ENCODE data around the gene SLC24A3.

SLC24A3 gene

GRCh38 chr20:19330731-19331130, 118.3 kb downstream of the SLC24A3 start:
- Histone ChIP-seq H3K9me3 (ENCODE audit: insufficient read depth, low read length) (no peaks in the 10 kb centered on the region), H3K4me2 (ENCODE audit: low read length) (no peak overlapping the region), H3K27me3 (ENCODE audit: low read depth, low read length) (peaks cover 56% of the 10 kb centered on the region), H3K9ac (ENCODE audit: low read length) (no peak overlapping the region), H3K4me1 (ENCODE audit: low read length) (no peaks in the 10 kb centered on the region), H3K79me2 (ENCODE audit: low read length) (no peaks in the 10 kb centered on the region), H2AFZ (ENCODE audit: low read depth, low read length) (no peak overlapping the region), H3K27ac (ENCODE audit: low read length) (no peak overlapping the region), H3K4me3 (ENCODE audit: low read length) (no peak overlapping the region), H4K20me1 (ENCODE audit: insufficient read depth, low read length) (no peaks in the 10 kb centered on the region), H3K36me3 (replicated peaks; ENCODE audit: low read depth, low read length) (no peaks in the 10 kb centered on the region)
- TF ChIP-seq EZH2phosphoT487 (IDR thresholded peaks at IDR 0.05; ENCODE audit: low read depth), result no peak
- TF ChIP-seq, protein P1, sequence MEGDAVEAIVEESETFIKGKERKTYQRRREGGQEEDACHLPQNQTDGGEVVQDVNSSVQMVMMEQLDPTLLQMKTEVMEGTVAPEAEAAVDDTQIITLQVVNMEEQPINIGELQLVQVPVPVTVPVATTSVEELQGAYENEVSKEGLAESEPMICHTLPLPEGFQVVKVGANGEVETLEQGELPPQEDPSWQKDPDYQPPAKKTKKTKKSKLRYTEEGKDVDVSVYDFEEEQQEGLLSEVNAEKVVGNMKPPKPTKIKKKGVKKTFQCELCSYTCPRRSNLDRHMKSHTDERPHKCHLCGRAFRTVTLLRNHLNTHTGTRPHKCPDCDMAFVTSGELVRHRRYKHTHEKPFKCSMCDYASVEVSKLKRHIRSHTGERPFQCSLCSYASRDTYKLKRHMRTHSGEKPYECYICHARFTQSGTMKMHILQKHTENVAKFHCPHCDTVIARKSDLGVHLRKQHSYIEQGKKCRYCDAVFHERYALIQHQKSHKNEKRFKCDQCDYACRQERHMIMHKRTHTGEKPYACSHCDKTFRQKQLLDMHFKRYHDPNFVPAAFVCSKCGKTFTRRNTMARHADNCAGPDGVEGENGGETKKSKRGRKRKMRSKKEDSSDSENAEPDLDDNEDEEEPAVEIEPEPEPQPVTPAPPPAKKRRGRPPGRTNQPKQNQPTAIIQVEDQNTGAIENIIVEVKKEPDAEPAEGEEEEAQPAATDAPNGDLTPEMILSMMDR (IDR thresholded peaks at IDR 0.05; ENCODE audit: low read depth, low read length), result no peak

DNA sequence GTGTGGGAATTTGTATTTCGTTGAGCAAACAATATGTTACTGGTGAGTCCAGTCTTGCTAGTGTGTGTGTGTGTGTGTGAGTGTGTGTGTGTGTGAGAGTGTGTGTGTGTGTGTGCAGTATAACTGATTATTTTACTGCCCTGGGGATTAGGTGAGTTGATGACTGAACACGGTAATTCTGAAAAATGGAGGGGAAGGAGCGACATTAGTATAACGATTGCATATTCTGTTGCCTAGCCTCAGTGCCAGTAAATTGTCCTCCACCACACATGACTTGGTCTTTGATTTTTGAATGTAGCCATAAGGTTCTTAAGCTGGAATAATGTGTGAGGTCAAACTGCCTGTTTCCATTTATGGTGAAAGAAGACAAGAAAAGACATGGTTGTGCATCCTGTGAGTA, 121.1 kb downstream of the SLC24A3 start:
- Histone ChIP-seq H3K36me3 (replicated peaks; ENCODE audit: low read depth, low read length) (no peaks in the 10 kb centered on the region), H3K27me3 (ENCODE audit: low read depth, low read length) (peaks cover 54% of the 10 kb centered on the region), H3K9ac (ENCODE audit: low read length) (no peak overlapping the region), H3K27ac (ENCODE audit: low read length) (no peak overlapping the region), H3K4me2 (ENCODE audit: low read length) (no peak overlapping the region), H3K4me3 (ENCODE audit: low read length) (no peak overlapping the region), H2AFZ (ENCODE audit: low read depth, low read length) (no peak overlapping the region), H3K79me2 (ENCODE audit: low read length) (no peaks in the 10 kb centered on the region), H3K9me3 (ENCODE audit: insufficient read depth, low read length) (no peaks in the 10 kb centered on the region), H3K4me1 (ENCODE audit: low read length) (no peaks in the 10 kb centered on the region), H4K20me1 (ENCODE audit: insufficient read depth, low read length) (no peaks in the 10 kb centered on the region)
- TF ChIP-seq, protein P1 (IDR thresholded peaks at IDR 0.05; ENCODE audit: low read depth, low read length), result no peak
- no peak for TF ChIP-seq EZH2phosphoT487 (IDR thresholded peaks at IDR 0.05; ENCODE audit: low read depth)

- Histone ChIP-seq H3K9me3 (ENCODE audit: insufficient read depth, low read length) (no peaks in the 10 kb centered on the region), H4K20me1 (ENCODE audit: insufficient read depth, low read length) (no peaks in the 10 kb centered on the region), H3K4me3 (ENCODE audit: low read length) (no peak overlapping the region), H3K4me2 (ENCODE audit: low read length) (no peak overlapping the region), H3K27me3 (ENCODE audit: low read depth, low read length) (peaks cover 63% of the 10 kb centered on the region), H3K36me3 (replicated peaks; ENCODE audit: low read depth, low read length) (no peaks in the 10 kb centered on the region), H2AFZ (ENCODE audit: low read depth, low read length) (no peak overlapping the region), H3K9ac (ENCODE audit: low read length) (no peak overlapping the region), H3K27ac (ENCODE audit: low read length) (no peak overlapping the region), H3K4me1 (ENCODE audit: low read length) (no peaks in the 10 kb centered on the region), H3K79me2 (ENCODE audit: low read length) (no peaks in the 10 kb centered on the region)
- no peak for TF ChIP-seq EZH2phosphoT487 (IDR thresholded peaks at IDR 0.05; ENCODE audit: low read depth)
- TF ChIP-seq, protein P1 (IDR thresholded peaks at IDR 0.05; ENCODE audit: low read depth, low read length), result no peak
Observed at GRCh38 chr20:19335341-19335740, 122.9 kb downstream of the SLC24A3 start.

DNA sequence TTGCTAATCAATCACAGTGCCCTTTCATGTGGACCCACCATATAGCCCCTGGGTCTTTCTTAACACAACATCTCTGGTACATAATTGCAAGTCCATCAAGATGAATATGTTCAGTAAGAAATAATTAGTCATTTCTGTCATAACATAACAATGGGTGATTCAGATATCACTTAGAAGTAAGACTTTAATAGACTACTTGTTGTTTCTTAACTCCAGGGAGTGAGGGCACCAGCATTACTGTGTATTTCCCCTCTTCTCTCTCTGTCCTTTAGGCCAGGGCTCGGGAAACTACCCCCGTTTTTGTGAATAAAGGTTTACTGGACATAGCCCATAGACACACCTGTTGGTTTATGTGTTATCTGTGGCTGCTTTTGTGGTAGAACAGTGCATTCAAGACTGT, 123.5 kb downstream of the SLC24A3 start:
- Histone ChIP-seq H3K27me3 (ENCODE audit: low read depth, low read length) (peaks cover 63% of the 10 kb centered on the region), H3K36me3 (replicated peaks; ENCODE audit: low read depth, low read length) (no peaks in the 10 kb centered on the region), H3K9me3 (ENCODE audit: insufficient read depth, low read length) (no peaks in the 10 kb centered on the region), H3K9ac (ENCODE audit: low read length) (no peak overlapping the region), H4K20me1 (ENCODE audit: insufficient read depth, low read length) (no peaks in the 10 kb centered on the region), H3K79me2 (ENCODE audit: low read length) (no peaks in the 10 kb centered on the region), H3K27ac (ENCODE audit: low read length) (no peak overlapping the region), H2AFZ (ENCODE audit: low read depth, low read length) (no peak overlapping the region), H3K4me2 (ENCODE audit: low read length) (no peak overlapping the region), H3K4me1 (ENCODE audit: low read length) (no peaks in the 10 kb centered on the region), H3K4me3 (ENCODE audit: low read length) (no peak overlapping the region)
- TF ChIP-seq, protein P1 (IDR thresholded peaks at IDR 0.05; ENCODE audit: low read depth, low read length), result no peak
- TF ChIP-seq EZH2phosphoT487 (IDR thresholded peaks at IDR 0.05; ENCODE audit: low read depth), result no peak
